ENCODE measurements around the gene SEMA6A. TPM values are rescaled to one million over a fixed set of nuclear protein-coding genes. Genes with fewer than 3 reads are reported as not detected.

SEMA6A gene
- total and polyA plus RNA-seq, 9 of the 15 experiments (the other 6 are each of a cell fraction or from before 2014, with no cell fraction given) = 0.04 to 0.42 (median 0.18) TPM; not detected in 5

DNA sequence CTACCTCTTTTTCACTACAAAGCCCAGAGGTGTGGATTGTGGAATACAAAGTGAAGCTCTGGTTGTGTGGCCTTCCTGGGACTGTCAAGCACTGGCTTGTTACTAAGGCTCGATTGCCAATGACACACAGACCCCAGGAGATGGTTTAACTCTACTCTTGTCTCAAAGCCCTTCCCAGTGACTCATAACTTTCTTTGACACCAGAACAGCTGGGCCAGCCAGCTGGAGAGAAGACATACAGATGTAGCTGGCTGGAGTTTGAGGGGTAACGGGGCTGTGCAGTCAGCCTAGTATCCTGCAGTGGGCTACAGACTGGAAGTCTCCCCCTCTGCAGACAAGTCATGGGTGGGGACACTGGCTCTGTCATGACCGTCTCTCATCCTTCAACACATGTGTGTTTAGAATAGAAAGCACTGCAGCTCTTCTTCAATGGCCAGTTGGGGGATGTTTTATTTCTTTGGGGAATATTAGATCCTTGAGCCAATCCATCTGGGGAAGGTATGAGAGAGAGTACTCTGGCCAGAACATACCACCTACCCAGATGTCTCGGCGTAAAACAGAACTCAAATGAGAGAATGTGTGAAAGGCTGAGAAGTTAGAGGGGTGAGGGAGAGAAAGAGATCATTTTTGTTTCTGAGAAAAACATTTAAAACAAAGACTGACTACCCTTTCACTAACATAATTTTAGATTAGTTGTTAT, 53.3 kb downstream of the SEMA6A start:
- 0% methylated on average over 5 of the region's 5 CpGs for WGBS (ENCODE audit: insufficient coverage, low coverage, missing lambda C conversion rate)
- DNase-seq (ENCODE audit: extremely low read depth in 1 of 4, low spot score in 3 of 4) (no peak), FAIRE-seq (no peak), ATAC-seq (no peak)
- intact Hi-C loops (cut with micrococcal nuclease) (no loop called here), in situ Hi-C loops (cut with MboI) (no loop called here)
- CTCF ChIA-PET (ENCODE audit: low intra/inter-chr PET ratio) = no interaction called here
- Histone ChIP-seq H3K9me3 (replicated peaks; ENCODE audit: control insufficient read depth, insufficient read depth, low read depth, low read length) (no peaks in the 10 kb centered on the region), H3K9ac (ENCODE audit: insufficient read depth in 1 of 2, low read depth in 2 of 2, low read length in 2 of 2) (no peak overlapping the region), H3K36me3 (ENCODE audit: control insufficient read depth, insufficient read depth, low read length) (no peaks in the 10 kb centered on the region), H3K4me2 (ENCODE audit: insufficient read depth, low read length) (no peak overlapping the region), H3K4me1 (replicated peaks in 1 of 2; ENCODE audit: control insufficient read depth in 2 of 2, insufficient read depth in 2 of 2, low read length in 2 of 2) (no peaks in the 10 kb centered on the region), H3K9me1 (ENCODE audit: control insufficient read depth, insufficient read depth, low read length) (no peaks in the 10 kb centered on the region), H3K27ac (ENCODE audit: extremely low read depth, low read depth, low read length) (no peak overlapping the region), H4K20me1 (replicated peaks; ENCODE audit: control insufficient read depth, insufficient read depth, low read length) (no peaks in the 10 kb centered on the region), H3K79me2 (ENCODE audit: control insufficient read depth, insufficient read depth, low read length) (no peaks in the 10 kb centered on the region), H3K4me3 (no peak overlapping the region), H3K27me3 (ENCODE audit: control insufficient read depth in 2 of 2, insufficient read depth in 2 of 2, low read length in 2 of 2) (no peaks in the 10 kb centered on the region), H2AFZ (ENCODE audit: low read depth, low read length) (no peak overlapping the region)
- BruUV-seq (replicated peaks) = no TSS peak
- TF ChIP-seq ZBTB7A (IDR thresholded peaks at IDR 0.05; ENCODE audit: borderline replicate concordance, control insufficient read depth, low read depth, low read length) = no peak
- POLR2A ChIA-PET = no interaction called here

DNA sequence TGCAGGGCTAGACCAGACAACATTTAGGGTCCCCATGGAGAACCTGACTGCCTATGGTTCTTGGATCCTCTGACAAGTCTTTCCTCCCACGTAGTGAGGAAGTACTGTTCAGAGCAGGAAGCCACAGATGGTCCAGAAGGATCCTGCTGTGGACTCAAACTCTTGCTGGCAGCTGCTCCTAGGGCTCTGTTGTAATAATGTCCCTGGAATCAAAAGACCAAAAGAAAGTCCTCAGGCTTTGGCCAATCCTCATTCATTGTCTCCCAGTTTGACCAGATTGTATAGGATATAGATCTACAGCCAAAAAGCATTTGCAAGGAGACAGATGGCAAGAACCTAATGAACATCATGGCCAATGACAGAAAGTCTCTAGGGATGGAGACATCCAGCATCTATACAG, 53.9 kb downstream of the SEMA6A start:
- Histone ChIP-seq H3K27me3 (ENCODE audit: control insufficient read depth in 2 of 2, insufficient read depth in 2 of 2, low read length in 2 of 2) (no peaks in the 10 kb centered on the region), H3K9me1 (ENCODE audit: control insufficient read depth, insufficient read depth, low read length) (no peaks in the 10 kb centered on the region), H3K9me3 (replicated peaks; ENCODE audit: control insufficient read depth, insufficient read depth, low read depth, low read length) (no peaks in the 10 kb centered on the region), H3K4me3 (no peak overlapping the region), H3K79me2 (ENCODE audit: control insufficient read depth, insufficient read depth, low read length) (no peaks in the 10 kb centered on the region), H3K4me2 (ENCODE audit: insufficient read depth, low read length) (no peak overlapping the region), H2AFZ (ENCODE audit: low read depth, low read length) (no peak overlapping the region), H3K4me1 (replicated peaks in 1 of 2; ENCODE audit: control insufficient read depth in 2 of 2, insufficient read depth in 2 of 2, low read length in 2 of 2) (no peaks in the 10 kb centered on the region), H4K20me1 (replicated peaks; ENCODE audit: control insufficient read depth, insufficient read depth, low read length) (no peaks in the 10 kb centered on the region), H3K9ac (ENCODE audit: insufficient read depth in 1 of 2, low read depth in 2 of 2, low read length in 2 of 2) (no peak overlapping the region), H3K27ac (ENCODE audit: extremely low read depth, low read depth, low read length) (no peak overlapping the region), H3K36me3 (ENCODE audit: control insufficient read depth, insufficient read depth, low read length) (no peaks in the 10 kb centered on the region)
- POLR2A ChIA-PET = no interaction called here
- ATAC-seq (no peak), FAIRE-seq (no peak), DNase-seq (ENCODE audit: extremely low read depth in 1 of 4, low spot score in 3 of 4) (no peak)
- in situ Hi-C loops (cut with MboI) = no loop called here
- no TSS peak for BruUV-seq (replicated peaks)
- CTCF ChIA-PET (ENCODE audit: low intra/inter-chr PET ratio) = no interaction called here
- intact Hi-C loops (cut with micrococcal nuclease) = no loop called here
- 0% methylated on average over 1 of the region's 1 CpG for WGBS (ENCODE audit: insufficient coverage, low coverage, missing lambda C conversion rate)
- TF ChIP-seq POLR2AphosphoS2 (IDR thresholded peaks at IDR 0.05; ENCODE audit: low read length) = no peak
- TF ChIP-seq ZNF41 (CRISPR knock-in tag; conservative IDR thresholded peaks at IDR 0.05) = no peak
- no peak for TF ChIP-seq ADNP (tag; IDR thresholded peaks at IDR 0.05)
- TF ChIP-seq NFATC3 (IDR thresholded peaks at IDR 0.05) = no peak
- TF ChIP-seq MAZ (CRISPR knock-in tag; conservative IDR thresholded peaks at IDR 0.05 in 1 of 2, IDR thresholded peaks at IDR 0.05 in 1 of 2) = no peak
- no peak for TF ChIP-seq CCNT2 (IDR thresholded peaks at IDR 0.05; ENCODE audit: borderline replicate concordance, extremely low read depth, insufficient read length, low read depth, low read length)
- TF ChIP-seq, protein P1, sequence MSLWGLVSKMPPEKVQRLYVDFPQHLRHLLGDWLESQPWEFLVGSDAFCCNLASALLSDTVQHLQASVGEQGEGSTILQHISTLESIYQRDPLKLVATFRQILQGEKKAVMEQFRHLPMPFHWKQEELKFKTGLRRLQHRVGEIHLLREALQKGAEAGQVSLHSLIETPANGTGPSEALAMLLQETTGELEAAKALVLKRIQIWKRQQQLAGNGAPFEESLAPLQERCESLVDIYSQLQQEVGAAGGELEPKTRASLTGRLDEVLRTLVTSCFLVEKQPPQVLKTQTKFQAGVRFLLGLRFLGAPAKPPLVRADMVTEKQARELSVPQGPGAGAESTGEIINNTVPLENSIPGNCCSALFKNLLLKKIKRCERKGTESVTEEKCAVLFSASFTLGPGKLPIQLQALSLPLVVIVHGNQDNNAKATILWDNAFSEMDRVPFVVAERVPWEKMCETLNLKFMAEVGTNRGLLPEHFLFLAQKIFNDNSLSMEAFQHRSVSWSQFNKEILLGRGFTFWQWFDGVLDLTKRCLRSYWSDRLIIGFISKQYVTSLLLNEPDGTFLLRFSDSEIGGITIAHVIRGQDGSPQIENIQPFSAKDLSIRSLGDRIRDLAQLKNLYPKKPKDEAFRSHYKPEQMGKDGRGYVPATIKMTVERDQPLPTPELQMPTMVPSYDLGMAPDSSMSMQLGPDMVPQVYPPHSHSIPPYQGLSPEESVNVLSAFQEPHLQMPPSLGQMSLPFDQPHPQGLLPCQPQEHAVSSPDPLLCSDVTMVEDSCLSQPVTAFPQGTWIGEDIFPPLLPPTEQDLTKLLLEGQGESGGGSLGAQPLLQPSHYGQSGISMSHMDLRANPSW (CRISPR knock-in tag; IDR thresholded peaks at IDR 0.05) = no peak
- no peak for TF ChIP-seq MCM7 (IDR thresholded peaks at IDR 0.05)

Measured in K562 (cell line).